GM19324 (cell line): ENCODE measurements around the gene PPP2R1B.
"Not testable (repeated sequence)": the region's sequence is repeated elsewhere in the genome, so short reads cannot be mapped to it uniquely, and the experiment has no call there.

Experiments
- ATAC-seq: cut with Tn5 transposase; IDR thresholded peaks from one replicate; pipeline ENCODE4 v1.9.1; 2021; ENCODE audit warnings: mild to moderate bottlenecking, moderate library complexity; ENCODE audit not compliant: unreplicated experiment, low FRiP score

Gene PPP2R1B

DNA sequence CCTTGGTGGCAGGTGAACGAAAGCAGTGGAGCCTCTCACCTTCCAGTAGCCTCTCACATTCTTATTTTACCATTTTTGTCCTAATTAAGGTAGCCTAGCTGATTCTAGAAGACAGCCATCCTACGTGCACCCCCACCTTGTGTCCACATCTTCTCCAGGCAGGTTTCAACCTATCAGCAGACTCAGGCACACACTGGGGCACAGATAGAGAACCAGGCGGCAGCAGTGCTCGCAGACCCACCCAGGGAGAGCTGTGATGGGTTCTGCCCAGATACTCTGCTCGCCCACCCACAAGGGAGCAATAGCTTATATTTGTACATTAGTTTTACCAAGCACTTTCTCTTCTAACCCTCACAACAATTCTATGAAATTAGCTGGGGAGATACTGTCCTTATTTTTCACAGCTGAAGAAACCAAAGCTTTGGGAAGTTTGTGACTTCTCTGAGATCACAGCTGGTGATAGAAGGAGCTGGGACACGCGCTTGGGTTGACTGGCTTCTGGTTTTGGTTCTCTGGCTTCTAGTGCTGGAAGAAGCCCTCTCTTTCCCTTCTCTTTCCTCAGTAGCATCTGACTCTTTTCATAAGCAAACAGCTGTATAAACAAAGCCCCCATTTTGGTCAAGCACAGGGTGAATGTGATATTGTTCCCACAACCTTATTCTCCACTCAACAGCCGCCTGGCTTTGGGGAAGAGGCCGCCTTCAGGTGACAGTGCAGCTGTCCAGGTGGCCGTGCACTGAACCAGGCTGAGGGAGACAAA, 36.9 kb downstream of the PPP2R1B start:
- ATAC-seq, result no peak

DNA sequence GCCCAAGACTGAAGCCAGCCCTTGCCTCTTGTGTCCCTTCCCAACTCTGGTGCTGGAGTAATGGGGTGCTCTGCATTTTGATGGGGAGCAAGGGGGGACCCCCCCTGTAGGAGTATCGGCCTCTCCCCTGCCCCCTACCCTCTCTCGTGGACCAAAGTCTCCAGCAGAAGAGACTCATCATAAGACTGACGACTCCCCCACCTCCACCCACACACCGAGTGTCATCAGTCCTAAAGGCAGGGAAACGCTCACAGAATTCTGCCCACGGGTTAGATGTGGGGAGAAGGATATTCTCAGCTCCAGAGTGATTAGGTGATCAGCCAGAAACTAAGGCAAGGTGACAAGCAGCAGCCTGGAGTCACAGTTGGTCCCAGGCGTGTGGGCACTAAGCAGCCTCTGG, 38.8 kb downstream of the PPP2R1B start:
- no peak for ATAC-seq

GRCh38 chr11:111726301-111726713, 39.9 kb downstream of the PPP2R1B start:
- no peak for ATAC-seq

- no peak for ATAC-seq
Observed at GRCh38 chr11:111725621-111726020, 40.6 kb downstream of the PPP2R1B start.

GRCh38 chr11:111724615-111725129, 41.5 kb downstream of the PPP2R1B start:
- ATAC-seq, result no peak

DNA sequence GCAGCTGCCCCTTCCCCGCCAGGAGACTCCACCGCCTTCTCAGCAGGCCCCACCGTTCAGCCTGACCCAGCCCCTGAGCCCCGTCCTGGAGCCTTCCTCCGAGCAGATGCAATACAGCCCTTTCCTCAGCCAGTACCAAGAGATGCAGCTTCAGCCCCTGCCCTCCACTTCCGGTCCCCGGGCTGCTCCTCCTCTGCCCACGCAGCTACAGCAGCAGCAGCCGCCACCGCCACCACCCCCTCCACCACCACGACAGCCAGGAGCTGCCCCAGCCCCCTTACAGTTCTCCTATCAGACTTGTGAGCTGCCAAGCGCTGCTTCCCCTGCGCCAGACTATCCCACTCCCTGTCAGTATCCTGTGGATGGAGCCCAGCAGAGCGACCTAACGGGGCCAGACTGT, 42.6 kb downstream of the PPP2R1B start:
- no peak for ATAC-seq

DNA sequence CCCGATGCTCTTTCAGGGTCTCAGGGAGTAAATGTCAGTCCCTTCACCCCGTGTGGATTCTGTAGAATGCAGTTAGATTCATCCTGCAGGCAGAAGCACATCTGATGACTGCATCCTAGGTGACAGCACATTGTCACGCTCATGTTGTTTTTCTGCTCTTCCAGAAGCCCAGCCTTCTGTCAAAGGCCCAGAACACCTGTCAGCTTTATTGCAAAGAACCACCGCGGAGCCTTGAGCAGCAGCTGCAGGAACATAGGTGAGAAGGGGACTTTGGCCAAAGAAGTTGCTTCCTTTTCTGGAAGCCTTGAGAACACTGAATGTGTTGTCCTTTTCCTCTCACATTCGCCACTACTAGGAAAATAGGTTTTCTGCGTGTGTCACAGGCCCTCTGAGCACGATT, 43.7 kb downstream of the PPP2R1B start:
- no peak for ATAC-seq

DNA sequence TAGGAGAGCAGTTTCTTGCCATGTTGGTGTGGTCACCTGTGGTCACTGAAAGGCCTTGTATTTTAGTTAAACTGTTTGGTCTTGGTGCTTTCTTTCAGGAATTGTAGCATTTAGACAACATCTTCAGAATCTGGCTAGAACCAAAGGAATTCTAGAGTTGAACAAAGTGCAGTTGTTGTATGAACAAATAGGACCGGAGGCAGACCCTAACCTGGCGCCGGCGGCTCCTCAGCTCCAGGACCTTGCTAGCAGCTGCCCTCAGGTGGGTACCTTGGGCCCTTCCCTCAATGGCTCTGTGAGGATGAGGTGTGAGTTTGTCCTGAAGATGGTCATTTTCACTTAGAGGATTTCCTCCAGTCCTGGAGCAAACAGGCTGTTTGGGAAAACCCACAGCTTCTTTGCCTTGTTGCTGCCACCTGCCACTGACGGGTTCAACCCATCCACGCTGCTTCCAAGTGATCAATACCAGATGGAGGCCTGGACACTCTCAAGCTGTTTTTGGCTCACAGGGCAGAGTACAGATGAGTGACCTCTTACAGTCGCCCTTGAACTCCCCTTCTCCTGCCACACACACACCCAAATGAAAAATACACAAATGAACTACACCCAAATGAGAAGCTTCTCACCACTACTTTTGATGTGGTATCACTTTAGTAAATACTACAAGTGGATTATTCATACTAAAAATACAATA, 45.2 kb downstream of the PPP2R1B start:
- no peak for ATAC-seq

DNA sequence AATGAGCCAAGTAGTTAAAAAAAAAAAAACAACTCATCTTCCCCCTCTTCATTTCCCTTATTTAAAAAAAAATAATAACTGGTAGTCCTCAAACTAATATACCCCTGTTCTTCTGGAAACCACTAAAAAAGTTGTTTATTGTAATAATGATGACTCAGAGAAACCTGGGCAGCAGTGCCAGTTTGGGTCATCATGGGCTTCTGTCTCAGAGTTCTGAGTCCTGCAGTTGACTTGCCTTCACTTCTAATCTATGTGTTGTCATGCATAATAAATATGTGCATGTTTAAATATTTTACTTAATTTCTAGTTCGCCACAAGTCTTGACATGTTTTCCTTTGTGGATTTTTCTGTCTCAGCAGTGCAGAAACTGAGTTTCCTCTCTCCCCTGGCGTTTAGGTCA, 46.8 kb downstream of the PPP2R1B start:
- no peak for ATAC-seq

DNA sequence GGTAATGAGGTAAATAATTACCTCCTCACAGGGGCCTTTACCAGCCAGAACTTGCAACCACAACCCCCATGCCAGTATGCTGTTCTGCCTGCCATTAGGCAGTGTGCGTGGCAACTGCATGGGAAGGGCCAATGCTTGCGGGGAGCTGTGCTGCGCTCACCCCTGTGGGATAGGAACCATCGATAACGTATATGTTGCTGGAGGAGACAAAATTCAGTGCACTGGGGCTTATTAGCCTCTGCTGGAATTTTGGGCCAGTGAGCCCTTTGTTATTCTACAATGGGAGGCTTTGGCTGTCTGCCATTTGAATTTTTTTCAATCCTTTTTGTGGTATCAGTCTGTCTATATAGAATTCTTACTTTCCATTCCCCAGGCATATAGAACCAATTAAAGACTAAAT, 47.3 kb downstream of the PPP2R1B start:
- no peak for ATAC-seq

DNA sequence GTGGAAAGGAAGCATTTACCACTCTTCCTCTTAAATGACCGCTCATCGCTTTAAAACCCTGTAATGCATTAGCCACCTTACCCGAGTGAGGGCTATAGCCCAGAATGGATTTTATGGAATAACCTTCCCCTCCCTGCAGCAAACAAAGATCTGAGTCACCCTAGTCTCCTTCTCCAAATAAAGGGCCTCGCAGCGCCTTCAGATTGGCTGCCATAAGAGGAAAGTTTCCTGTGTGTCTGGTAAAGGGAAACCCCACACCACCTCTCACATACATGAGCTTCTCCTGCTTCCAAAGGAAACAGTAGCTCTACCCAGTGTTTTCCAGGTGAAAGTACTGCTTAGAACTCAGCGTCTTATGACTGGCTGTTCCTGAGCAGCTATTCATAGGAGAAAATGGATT, 47.8 kb downstream of the PPP2R1B start:
- no peak for ATAC-seq

GRCh38 chr11:111717660-111718059, 48.5 kb downstream of the PPP2R1B start:
- not testable (repeated sequence) for ATAC-seq

- ATAC-seq, result no peak
Observed at GRCh38 chr11:111715142-111715816, 50.9 kb downstream of the PPP2R1B start.

- ATAC-seq, result no peak
Observed at GRCh38 chr11:111714522-111714921, 51.7 kb downstream of the PPP2R1B start.

GRCh38 chr11:111707691-111708067, 58.5 kb downstream of the PPP2R1B start:
- no peak for ATAC-seq

GRCh38 chr11:111707039-111707690, 59.0 kb downstream of the PPP2R1B start:
- ATAC-seq, result no peak

DNA sequence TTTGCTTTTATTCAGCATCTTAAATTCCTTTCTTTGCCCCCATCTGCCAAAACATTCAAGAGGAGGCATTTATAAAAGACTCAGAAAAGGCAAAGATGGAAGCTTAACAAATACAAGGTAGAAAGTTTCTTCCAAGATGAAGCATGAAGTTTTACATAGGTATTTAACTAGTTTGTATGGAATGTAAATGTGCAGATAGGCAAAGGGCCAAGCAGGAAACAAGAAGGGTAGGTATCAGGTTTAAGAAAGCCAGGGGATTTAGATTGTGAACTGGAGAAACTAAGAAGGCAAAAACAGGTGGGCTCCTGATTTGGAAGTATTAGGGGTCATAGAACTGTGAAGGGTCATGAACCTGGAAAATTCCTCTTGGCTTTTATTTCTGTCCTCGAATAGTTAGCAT, 62.6 kb downstream of the PPP2R1B start:
- ATAC-seq, result no peak

DNA sequence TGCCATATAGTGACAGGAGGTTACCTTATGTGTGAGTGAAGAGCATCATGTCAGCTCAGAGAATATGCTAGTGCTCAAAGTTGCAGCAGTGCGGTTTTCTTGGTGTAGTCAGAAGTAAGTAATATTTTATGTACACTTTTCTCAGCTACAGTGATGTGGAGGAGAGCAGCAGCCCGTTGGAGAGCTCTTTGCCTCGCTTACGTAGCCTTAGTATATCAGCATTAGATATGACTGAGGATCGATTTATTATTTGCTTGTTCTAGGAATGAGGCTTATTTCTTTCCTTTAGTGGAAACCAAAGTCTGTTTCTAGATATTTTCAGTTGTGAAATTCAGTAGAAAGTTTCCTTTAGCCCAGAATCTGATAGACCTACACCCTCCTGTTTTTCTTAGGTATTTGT, 63.6 kb downstream of the PPP2R1B start:
- ATAC-seq, result no peak

- no peak for ATAC-seq
Observed at GRCh38 chr11:111700162-111700561, 66.0 kb downstream of the PPP2R1B start.

GRCh38 chr11:111699579-111700156, 66.5 kb downstream of the PPP2R1B start:
- no peak for ATAC-seq
